H1 (cell line): ENCODE results near the gene ZBP1. TPM values are rescaled to one million over a fixed set of nuclear protein-coding genes. Genes with fewer than 3 reads are reported as not detected.

ENCODE experiments used
- POLR2AphosphoS5 ChIP-seq: IDR thresholded peaks from 2 replicates; pipeline ENCODE4 v1.6.1; 2011; ENCODE audit warnings: low read depth, low read length
- SRF ChIP-seq: IDR thresholded peaks from 2 replicates; pipeline ENCODE4 v1.6.1; 2011; ENCODE audit warnings: mild to moderate bottlenecking, low read depth, low read length, moderate library complexity
- polyA plus RNA-seq, 7 experiments: library from polyadenylated mRNA; depleted of rRNA in 3 of 7; stranded (reverse) in 5 of 7; unstranded in 2 of 7; fragments of >200 nt in 5 of 7; fragments of 200-250 nt in 2 of 7; gene quantifications; 1 replicate in 5 of 7; 2 replicates in 1 of 7; 4 replicates in 1 of 7; pipeline versions ENCODE4 v1.2.1 to v1.2.3, GENCODE V29; 2011 to 2013; ENCODE audit warnings: missing spikeins in 2 of 7, mixed read lengths in 2 of 7
- total RNA-seq: library from RNA; stranded (reverse); fragmentation: NEBNext Ultra II Directional; extraction: Animal tissue kit (Norgen Biotek cat#: 25700); gene quantifications from 2 replicates; pipeline ENCODE4 v1.2.1, GENCODE V29; 2021

ZBP1 gene
- total and polyA plus RNA-seq, 2 of the 8 experiments (the other 6 are each of a cell fraction or from before 2014, with no cell fraction given) = not detected

- TF ChIP-seq SRF = no peak
- no peak for TF ChIP-seq POLR2AphosphoS5
Measured at GRCh38 chr20:57601737-57602136, 18.5 kb downstream of the ZBP1 start (continued).
